GM12875 (cell line): ENCODE measurements around the gene CDC42BPB.

Source experiments
- H3K4me3 ChIP-seq: one replicate; pipeline ENCODE4 v1.5.1; 2011; ENCODE audit warnings: low read depth, low read length, control low read depth
- TF ChIP-seq, protein P1 (sequence below): IDR thresholded peaks from 2 replicates; pipeline ENCODE4 v1.5.1; 2011; ENCODE audit warnings: low read depth, mild to moderate bottlenecking, control low read depth, inconsistent platforms, low read length, moderate library complexity, borderline replicate concordance; ENCODE audit not compliant: insufficient read depth

The CDC42BPB gene

DNA sequence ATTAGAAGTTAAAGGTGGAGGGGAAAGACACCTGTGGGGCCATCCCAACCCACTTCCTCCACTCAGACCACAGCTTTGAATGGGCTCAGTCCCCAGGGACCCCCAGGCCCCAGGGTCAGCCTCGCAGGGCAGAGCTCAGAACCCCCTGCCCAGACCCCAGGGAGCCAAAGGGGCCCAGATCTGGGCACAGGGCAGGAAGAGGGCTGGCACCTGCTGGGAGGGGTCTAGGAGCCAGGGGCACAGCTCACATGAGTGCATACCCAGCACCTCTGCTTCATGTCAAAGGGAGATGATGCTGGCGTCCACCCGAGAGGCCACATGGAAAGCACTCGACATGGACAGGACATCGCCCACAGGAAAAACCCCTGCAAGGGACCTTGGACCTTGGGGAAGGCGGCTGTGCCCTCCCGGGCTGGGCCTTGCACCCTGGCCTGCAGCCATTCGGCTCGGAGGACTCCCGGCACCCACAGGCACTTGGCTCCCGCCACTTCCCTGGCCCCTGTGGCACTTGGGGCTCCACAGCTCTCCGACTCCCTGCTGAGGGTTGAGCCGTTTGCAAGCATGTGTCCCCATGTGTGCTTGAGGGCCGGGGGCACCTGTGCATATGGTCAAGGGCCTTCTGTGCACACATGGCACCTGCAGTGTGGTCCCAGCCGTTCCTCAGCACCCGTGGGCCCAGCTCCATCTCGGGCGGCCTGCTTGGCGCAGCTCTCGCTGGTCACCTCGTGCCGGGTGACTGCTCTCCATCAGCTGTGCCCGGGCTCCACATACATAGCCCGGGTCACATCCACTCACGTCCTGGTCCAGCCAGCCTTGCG, 142.7 kb downstream of the CDC42BPB start:
- H3K4me3 ChIP-seq: no peak overlapping the region
- TF ChIP-seq, protein P1, sequence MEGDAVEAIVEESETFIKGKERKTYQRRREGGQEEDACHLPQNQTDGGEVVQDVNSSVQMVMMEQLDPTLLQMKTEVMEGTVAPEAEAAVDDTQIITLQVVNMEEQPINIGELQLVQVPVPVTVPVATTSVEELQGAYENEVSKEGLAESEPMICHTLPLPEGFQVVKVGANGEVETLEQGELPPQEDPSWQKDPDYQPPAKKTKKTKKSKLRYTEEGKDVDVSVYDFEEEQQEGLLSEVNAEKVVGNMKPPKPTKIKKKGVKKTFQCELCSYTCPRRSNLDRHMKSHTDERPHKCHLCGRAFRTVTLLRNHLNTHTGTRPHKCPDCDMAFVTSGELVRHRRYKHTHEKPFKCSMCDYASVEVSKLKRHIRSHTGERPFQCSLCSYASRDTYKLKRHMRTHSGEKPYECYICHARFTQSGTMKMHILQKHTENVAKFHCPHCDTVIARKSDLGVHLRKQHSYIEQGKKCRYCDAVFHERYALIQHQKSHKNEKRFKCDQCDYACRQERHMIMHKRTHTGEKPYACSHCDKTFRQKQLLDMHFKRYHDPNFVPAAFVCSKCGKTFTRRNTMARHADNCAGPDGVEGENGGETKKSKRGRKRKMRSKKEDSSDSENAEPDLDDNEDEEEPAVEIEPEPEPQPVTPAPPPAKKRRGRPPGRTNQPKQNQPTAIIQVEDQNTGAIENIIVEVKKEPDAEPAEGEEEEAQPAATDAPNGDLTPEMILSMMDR: no peak

DNA sequence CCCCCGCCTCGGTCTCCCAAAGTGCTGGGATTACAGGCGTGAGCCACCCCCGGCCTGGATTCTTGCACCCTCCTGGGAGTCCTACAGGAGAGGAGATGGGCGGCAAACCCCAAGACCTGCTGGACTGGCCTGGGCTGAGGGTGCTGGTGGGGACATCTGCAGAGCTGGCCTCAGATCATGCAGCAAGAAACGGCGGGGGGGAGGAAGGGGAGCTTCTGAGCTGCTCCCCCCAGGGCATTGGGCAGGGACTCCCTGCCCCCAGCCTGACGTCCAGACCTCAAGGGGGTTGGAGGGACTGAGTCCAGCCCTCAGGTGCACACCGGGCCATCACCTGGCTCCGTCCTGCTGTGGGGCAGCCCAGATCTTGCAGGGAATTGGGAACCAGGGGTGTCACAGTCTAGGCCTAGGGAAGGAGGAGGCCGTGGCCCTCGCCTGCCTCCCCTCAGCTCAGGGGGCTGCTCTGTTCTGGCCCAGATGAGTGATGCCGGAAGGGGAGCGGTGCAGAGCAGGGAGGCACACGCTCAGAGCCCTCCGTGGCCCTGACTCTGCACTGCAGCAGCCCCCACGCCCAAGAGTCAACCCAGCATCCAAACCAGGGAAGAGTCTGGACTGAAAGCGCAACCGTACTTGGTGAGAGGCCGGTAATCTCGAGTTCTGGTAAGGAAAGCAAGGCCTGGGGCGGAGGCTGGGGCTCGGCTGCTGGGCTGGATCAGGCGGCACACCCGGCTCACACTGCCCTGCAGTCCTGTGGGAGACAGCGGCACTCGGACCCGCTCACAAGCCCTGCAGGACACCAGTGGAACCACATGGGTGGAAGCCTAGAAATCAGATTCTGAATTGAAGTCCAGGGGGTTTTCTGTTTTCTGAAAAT, 143.8 kb downstream of the CDC42BPB start:
- H3K4me3 ChIP-seq: no peak overlapping the region
- TF ChIP-seq, protein P1: no peak

DNA sequence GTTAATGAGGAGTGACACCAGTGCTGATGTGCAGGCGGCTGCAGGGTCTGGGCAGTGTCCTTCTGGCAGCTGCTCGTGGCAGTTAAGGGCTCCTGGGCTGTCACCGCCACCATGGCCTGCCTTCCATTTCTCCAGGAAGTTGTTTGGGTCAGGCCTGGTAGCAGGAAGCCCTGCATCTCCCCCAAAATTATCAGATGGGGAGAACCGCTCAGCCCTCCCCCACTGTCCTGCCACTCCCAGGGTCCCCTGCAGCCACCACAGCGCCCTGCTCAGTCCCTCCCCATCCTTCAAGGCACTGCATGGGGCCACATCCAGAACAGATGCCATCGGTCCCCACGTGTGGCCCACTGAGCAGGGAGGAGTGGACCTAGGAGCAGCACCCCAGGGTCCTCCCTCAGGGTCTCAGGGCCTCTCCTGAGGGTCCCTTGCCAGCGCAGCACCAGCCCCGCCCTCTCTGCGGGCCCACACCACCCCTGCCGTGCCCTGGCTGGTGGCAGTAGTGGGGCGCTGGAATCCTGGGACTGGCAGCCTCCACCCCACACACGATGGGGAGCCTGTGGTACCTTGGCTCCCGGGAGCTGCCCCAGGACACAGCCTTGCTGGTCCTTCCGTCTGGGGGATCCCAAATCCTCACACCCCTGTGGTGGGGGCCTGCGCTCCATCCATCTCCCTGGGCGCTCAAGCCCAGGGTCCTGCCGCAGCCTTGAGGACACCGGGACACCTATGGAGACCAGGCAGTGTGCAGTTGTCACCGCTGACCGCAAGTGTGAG, 145.2 kb downstream of the CDC42BPB start:
- TF ChIP-seq, protein P1: no peak
- no peak overlapping the region for H3K4me3 ChIP-seq

DNA sequence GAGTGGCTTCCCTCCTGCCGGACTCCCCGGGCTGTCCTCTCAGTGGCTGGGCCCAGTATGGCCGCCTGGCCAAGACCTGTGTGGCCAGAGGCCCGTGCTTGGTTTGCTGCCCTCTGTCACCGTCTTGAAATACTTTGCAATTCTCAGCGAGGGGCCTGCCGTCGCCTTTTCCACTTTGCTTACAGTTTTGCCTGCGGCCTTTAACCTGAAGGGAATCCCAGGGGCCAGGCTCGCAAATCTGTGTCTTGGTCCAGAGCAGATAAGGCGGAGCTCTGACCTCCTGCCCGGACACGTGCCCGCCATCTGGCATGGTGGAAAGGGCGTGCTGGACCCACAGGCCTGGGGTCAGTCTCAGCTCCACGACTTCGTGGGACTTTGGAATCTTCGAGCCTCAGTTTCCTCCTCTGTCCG, 145.8 kb downstream of the CDC42BPB start:
- no peak overlapping the region for H3K4me3 ChIP-seq
- TF ChIP-seq, protein P1: no peak

DNA sequence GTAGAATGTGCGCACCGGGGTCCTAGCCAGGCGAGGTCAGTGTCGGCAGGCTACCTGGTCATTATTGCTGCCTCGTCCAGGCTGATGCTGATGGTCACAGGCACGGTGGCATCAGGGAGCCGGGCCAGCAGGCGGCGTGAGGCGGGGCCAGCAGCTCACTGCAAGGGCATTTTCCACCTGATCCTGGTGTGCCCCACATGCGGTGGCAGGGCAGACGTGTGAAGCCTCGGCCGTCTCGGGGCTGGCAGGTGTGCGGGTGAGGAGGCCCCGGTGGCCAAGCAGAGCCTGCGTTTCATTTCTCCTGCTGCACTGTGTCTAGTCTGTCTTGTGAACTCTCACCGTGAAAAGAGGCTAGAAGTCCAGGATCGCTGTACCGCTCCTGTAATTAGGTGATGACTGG, 146.9 kb downstream of the CDC42BPB start:
- H3K4me3 ChIP-seq: no peak overlapping the region
- TF ChIP-seq, protein P1: no peak

DNA sequence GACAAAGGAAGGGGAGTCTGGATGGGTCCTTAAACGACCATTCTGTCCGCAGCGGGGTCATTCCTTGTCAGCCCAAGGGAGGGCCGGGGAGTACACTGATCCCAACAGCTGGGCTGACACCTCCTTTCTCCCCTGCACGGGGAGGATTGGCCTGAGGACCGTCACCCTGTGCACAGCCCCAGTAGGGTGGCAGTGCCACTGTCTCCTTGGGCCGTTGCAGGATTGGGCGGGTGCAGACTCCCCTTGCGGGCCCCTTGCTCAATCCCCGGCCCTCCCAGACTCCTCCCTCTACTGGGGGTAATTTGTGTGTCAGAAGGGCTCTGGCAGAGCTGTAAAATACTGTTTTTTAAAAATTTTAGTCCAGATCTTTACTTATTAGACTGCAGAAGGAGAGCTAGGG, 147.4 kb downstream of the CDC42BPB start:
- TF ChIP-seq, protein P1: no peak
- H3K4me3 ChIP-seq: no peak overlapping the region
